Immature natural killer cell (primary cell): ENCODE measurements around the gene CSMD2. TPM values are rescaled to one million over a fixed set of nuclear protein-coding genes. Genes with fewer than 3 reads are reported as not detected.

Experiments used
- DNase-seq, 3 donors: peaks; one replicate each; pipeline ENCODE4 v3.0.0; 2022; ENCODE audit warnings: mixed read lengths in 1 of 3
- H3K27ac Mint-ChIP-seq, 6 donors: one replicate each; pipeline ENCODE4 v1.8.0; 2020; ENCODE audit warnings: mixed read lengths in 6 of 6, mild to moderate bottlenecking in 5 of 6, inconsistent platforms in 4 of 6, moderate library complexity in 3 of 6
- H3K27me3 Mint-ChIP-seq, 3 donors: one replicate each; pipeline ENCODE4 v1.8.0; 2020 to 2021; ENCODE audit warnings: low read depth in 3 of 3, mild to moderate bottlenecking in 3 of 3, mixed read lengths in 3 of 3, moderate library complexity in 3 of 3, inconsistent platforms in 1 of 3
- H3K36me3 Mint-ChIP-seq, 3 donors: one replicate each; pipeline ENCODE4 v1.8.0; 2020; ENCODE audit warnings: mixed read lengths in 3 of 3, inconsistent platforms in 2 of 3, mild to moderate bottlenecking in 2 of 3
- H3K4me1 Mint-ChIP-seq, 2 donors: one replicate each; pipeline ENCODE4 v1.8.0; 2020; ENCODE audit warnings: inconsistent platforms in 2 of 2, mild to moderate bottlenecking in 2 of 2, mixed read lengths in 2 of 2, moderate library complexity in 1 of 2
- H3K4me3 Mint-ChIP-seq, 5 donors: one replicate each; pipeline ENCODE4 v1.8.0; 2020; ENCODE audit warnings: mild to moderate bottlenecking in 5 of 5, mixed read lengths in 5 of 5, inconsistent platforms in 3 of 5, moderate library complexity in 3 of 5
- H3K9me3 Mint-ChIP-seq, 6 donors: one replicate each; pipeline ENCODE4 v1.8.0; 2020; ENCODE audit warnings: mild to moderate bottlenecking in 6 of 6, mixed read lengths in 6 of 6, inconsistent platforms in 4 of 6, moderate library complexity in 3 of 6
- polyA plus RNA-seq, 3 donors: library from polyadenylated mRNA; unstranded; fragments of 300-500 nt; fragmentation: Illumina TruSeq; gene quantifications; one replicate each; pipeline ENCODE4 v1.2.3, GENCODE V29; 2021

Gene CSMD2
- polyA plus RNA-seq, 3 donors from 2014 or later: not detected

DNA sequence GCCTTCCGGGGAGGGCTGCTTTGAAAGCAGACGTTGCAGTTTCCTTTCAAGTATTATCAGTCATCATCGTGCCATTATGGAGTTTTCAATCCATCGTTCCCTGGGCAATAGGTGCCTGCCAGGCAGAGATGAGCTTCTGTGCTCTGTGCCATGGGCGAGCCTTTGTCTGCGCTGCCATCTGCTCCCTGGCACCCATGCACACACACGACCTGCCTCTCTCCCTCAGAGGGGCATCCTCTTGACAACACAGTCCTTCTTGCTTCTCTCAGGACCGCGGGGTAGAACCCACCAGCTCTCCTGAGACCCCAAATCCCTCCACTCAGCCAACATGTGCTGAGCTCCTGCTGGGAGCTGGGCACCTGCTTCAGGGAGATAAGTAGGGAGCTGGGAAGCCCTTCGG is 151.9 kb downstream of the CSMD2 start:
- H3K4me3 Mint-ChIP-seq: no peak overlapping the region
- no peaks in the 10 kb centered on the region for H3K9me3 Mint-ChIP-seq
- H3K27me3 Mint-ChIP-seq: peaks cover 4 to 11% (median 9%) of the 10 kb centered on the region in 3 donors
- no peak for DNase-seq
- H3K4me1 Mint-ChIP-seq: no peaks in the 10 kb centered on the region
- no peaks in the 10 kb centered on the region for H3K36me3 Mint-ChIP-seq
- no peak overlapping the region for H3K27ac Mint-ChIP-seq

GRCh38 chr1:34009340-34009985 is 155.6 kb downstream of the CSMD2 start:
- no peaks in the 10 kb centered on the region for H3K9me3 Mint-ChIP-seq
- H3K36me3 Mint-ChIP-seq: no peaks in the 10 kb centered on the region
- H3K4me3 Mint-ChIP-seq: no peak overlapping the region
- H3K27me3 Mint-ChIP-seq: peaks cover 4 to 11% (median 8%) of the 10 kb centered on the region in 3 donors
- H3K27ac Mint-ChIP-seq: no peak overlapping the region
- no peaks in the 10 kb centered on the region for H3K4me1 Mint-ChIP-seq
- DNase-seq: no peak

DNA sequence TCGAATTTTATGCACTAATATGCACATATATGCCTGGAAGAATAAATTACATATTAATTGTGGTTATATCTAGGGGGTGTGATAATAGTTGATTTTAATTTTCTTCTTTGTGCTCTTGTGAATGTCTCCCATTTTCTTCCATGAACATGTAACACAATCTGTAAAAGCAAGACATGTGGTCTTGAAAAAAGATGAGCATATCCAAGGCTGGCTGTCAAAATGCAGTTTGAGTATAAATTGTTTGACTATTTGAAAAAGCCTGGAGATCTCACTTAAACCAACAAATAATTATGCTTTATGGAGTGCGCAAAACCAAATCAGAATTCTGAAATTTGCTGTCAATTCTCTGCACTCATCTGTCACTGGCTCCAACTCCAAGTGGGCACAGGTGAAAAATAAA is 157.3 kb downstream of the CSMD2 start:
- no peaks in the 10 kb centered on the region for H3K9me3 Mint-ChIP-seq
- H3K27ac Mint-ChIP-seq: no peak overlapping the region
- no peak for DNase-seq
- H3K4me1 Mint-ChIP-seq: no peaks in the 10 kb centered on the region
- H3K27me3 Mint-ChIP-seq: peaks cover 2 to 10% (median 6%) of the 10 kb centered on the region in 3 donors
- no peaks in the 10 kb centered on the region for H3K36me3 Mint-ChIP-seq
- H3K4me3 Mint-ChIP-seq: no peak overlapping the region

- Mint-ChIP-seq H3K27ac (no peak overlapping the region), H3K4me3 (no peak overlapping the region), H3K9me3 (no peaks in the 10 kb centered on the region), H3K4me1 (no peaks in the 10 kb centered on the region), H3K27me3 (peaks cover 0 to 11% (median 6%) of the 10 kb centered on the region in 3 donors), H3K36me3 (no peaks in the 10 kb centered on the region)
- DNase-seq: no peak
Measured at GRCh38 chr1:34005309-34005708, 159.7 kb downstream of the CSMD2 start.

DNA sequence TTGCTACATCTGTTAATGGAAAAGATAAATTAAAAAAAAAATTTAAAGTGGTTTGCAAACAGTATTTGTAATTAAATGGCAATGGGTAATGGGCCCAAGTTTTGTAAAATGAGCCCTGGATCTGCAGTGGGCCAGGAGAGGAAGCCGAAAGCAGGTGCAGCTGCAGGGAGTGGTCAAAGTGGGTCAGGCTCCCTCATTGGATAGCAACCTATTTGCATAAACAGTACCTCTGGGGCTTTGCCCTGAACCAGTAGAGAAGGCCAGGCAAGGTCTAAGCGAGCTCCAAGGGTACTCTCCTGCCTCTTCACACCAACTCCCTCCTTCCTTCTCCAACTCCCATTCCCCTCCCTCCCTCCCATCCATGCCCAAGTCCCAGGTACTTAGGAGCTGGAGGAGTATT is 162.2 kb downstream of the CSMD2 start:
- no peaks in the 10 kb centered on the region for H3K4me1 Mint-ChIP-seq
- DNase-seq: no peak
- H3K9me3 Mint-ChIP-seq: no peaks in the 10 kb centered on the region
- H3K4me3 Mint-ChIP-seq: no peak overlapping the region
- no peaks in the 10 kb centered on the region for H3K36me3 Mint-ChIP-seq
- H3K27ac Mint-ChIP-seq: no peak overlapping the region
- peaks cover 1 to 6% (median 4%) of the 10 kb centered on the region in 3 donors for H3K27me3 Mint-ChIP-seq

- H3K27me3 Mint-ChIP-seq: peaks cover 3 to 5% (median 3%) of the 10 kb centered on the region in 3 donors
- no peaks in the 10 kb centered on the region for H3K4me1 Mint-ChIP-seq
- no peaks in the 10 kb centered on the region for H3K36me3 Mint-ChIP-seq
- no peak overlapping the region for H3K27ac Mint-ChIP-seq
- H3K4me3 Mint-ChIP-seq: no peak overlapping the region
- no peaks in the 10 kb centered on the region for H3K9me3 Mint-ChIP-seq
- DNase-seq: no peak
Measured at GRCh38 chr1:33997127-33998036, 167.6 kb downstream of the CSMD2 start.

DNA sequence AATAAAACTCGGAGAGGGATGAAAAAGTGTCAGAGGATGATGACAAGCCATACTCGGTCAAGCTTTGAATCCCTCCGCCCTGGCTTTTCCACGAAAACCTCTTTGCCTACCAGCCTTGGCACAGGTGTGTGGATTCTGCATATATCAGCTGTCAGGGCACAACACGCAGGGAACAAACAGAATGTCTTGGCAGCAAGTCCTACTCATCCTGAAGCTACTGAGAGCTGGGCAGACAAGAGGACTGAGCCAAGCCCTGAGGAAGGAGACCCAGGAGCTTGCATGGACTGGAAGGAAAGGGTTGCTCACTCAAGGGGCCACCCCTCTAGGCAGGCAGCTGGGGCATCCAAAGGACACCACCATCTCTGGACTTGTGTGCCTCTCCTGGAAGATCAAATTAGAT is 168.7 kb downstream of the CSMD2 start:
- Mint-ChIP-seq H3K27ac (no peak overlapping the region), H3K4me3 (no peak overlapping the region), H3K9me3 (no peaks in the 10 kb centered on the region), H3K4me1 (no peaks in the 10 kb centered on the region), H3K36me3 (no peaks in the 10 kb centered on the region), H3K27me3 (peaks cover 3 to 4% (median 3%) of the 10 kb centered on the region in 3 donors)
- DNase-seq: no peak

- Mint-ChIP-seq H3K36me3 (no peaks in the 10 kb centered on the region), H3K9me3 (no peaks in the 10 kb centered on the region), H3K4me1 (no peaks in the 10 kb centered on the region), H3K27me3 (peaks cover 2 to 8% (median 3%) of the 10 kb centered on the region in 3 donors), H3K4me3 (no peak overlapping the region), H3K27ac (no peak overlapping the region)
- DNase-seq: no peak
Measured at GRCh38 chr1:33993301-33993700, 171.7 kb downstream of the CSMD2 start.

DNA sequence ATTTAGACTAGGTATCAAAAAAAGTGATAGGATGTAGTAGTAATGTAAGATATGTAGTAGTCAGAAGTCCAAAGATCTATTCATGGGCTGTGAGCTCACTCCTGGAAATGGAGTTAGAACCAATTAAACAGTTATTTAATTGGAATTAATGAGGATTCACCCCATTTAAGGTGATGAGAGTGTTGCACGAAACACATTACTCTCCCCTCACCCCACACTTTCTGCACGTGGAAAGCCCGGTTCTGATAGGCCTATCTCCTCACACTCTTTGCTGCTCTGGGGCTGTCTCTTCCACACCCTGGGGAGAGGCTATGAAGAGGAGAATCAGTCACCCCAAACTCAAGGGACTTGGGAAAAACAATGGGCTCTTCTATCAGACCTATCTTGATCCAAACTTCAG is 174.7 kb downstream of the CSMD2 start:
- no peak for DNase-seq
- Mint-ChIP-seq H3K4me3 (no peak overlapping the region), H3K9me3 (peaks cover 0 to 3% (median 0%) of the 10 kb centered on the region in 6 donors), H3K4me1 (no peaks in the 10 kb centered on the region), H3K27ac (no peak overlapping the region), H3K36me3 (no peaks in the 10 kb centered on the region), H3K27me3 (peaks cover 1 to 10% (median 3%) of the 10 kb centered on the region in 3 donors)

GRCh38 chr1:33988161-33988560 is 176.9 kb downstream of the CSMD2 start:
- no peak overlapping the region for H3K4me3 Mint-ChIP-seq
- H3K36me3 Mint-ChIP-seq: no peaks in the 10 kb centered on the region
- peaks cover 0 to 3% (median 0%) of the 10 kb centered on the region in 6 donors for H3K9me3 Mint-ChIP-seq
- peaks cover 1 to 10% (median 3%) of the 10 kb centered on the region in 3 donors for H3K27me3 Mint-ChIP-seq
- H3K4me1 Mint-ChIP-seq: no peaks in the 10 kb centered on the region
- DNase-seq: no peak
- no peak overlapping the region for H3K27ac Mint-ChIP-seq

GRCh38 chr1:33986390-33987095 is 178.5 kb downstream of the CSMD2 start:
- Mint-ChIP-seq H3K27ac (peak overlapping the region in 1 of 6 donors; percentile 67), H3K4me3 (no peak overlapping the region), H3K36me3 (no peaks in the 10 kb centered on the region), H3K27me3 (peaks cover 1 to 9% (median 7%) of the 10 kb centered on the region in 3 donors), H3K9me3 (peaks cover 0 to 3% (median 0%) of the 10 kb centered on the region in 6 donors), H3K4me1 (no peaks in the 10 kb centered on the region)
- no peak for DNase-seq

DNA sequence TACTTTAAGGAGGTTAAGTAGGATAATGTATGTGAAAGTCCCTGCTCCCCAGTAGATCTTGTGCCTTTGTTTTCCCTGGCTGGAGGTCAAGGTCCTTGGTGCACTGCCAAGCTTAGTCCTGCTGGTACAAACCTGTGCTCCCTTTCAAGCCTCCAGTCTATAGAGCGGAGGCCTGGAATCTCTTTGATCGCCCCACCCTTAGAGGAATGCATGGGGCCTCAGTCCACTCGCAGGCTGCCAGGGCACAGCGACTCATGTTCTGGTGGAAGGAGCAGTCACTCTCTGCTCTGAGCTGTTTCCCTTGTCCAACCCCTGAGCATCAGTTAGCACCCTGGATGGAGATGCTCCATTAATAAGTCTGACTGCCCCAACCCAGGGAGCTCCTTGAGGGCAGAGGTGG is 179.4 kb downstream of the CSMD2 start:
- Mint-ChIP-seq H3K27me3 (peaks cover 1 to 9% (median 7%) of the 10 kb centered on the region in 3 donors), H3K4me1 (no peaks in the 10 kb centered on the region), H3K4me3 (no peak overlapping the region), H3K36me3 (no peaks in the 10 kb centered on the region), H3K27ac (no peak overlapping the region), H3K9me3 (peaks cover 0 to 3% (median 0%) of the 10 kb centered on the region in 6 donors)
- no peak for DNase-seq

GRCh38 chr1:33984906-33985565 is 180.0 kb downstream of the CSMD2 start:
- no peak for DNase-seq
- Mint-ChIP-seq H3K27ac (no peak overlapping the region), H3K9me3 (peaks cover 0 to 3% (median 0%) of the 10 kb centered on the region in 6 donors), H3K27me3 (peaks cover 1 to 9% (median 5%) of the 10 kb centered on the region in 3 donors), H3K4me1 (no peaks in the 10 kb centered on the region), H3K36me3 (no peaks in the 10 kb centered on the region), H3K4me3 (no peak overlapping the region)
